GOT3 (cell line): ENCODE results near the gene SEMA4G.

Experiments
- DNase-seq: peaks from one replicate; lab custom pipeline; 2025; ENCODE audit warnings: mixed read lengths; lab: John Stamatoyannopoulos, UW

Gene SEMA4G

DNA sequence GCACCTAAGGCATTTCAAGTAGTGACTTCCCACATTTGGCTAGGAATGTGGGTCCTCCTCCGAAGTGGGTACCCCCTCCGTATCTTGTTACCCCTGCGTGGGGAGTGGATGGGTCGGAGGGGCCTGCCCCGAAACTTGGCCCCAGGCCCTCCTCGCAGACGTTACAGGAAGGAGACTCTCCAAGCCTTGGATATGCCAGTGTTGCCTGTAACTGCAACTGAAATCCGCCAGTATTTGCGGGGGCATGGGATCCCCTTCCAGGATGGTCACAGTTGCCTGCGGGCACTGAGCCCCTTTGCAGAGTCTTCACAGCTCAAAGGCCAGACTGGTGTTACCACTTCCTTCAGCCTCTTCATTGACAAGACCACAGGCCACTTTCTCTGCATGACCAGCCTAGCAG lies 18.9 kb downstream of the SEMA4G start:
- no peak for DNase-seq

DNA sequence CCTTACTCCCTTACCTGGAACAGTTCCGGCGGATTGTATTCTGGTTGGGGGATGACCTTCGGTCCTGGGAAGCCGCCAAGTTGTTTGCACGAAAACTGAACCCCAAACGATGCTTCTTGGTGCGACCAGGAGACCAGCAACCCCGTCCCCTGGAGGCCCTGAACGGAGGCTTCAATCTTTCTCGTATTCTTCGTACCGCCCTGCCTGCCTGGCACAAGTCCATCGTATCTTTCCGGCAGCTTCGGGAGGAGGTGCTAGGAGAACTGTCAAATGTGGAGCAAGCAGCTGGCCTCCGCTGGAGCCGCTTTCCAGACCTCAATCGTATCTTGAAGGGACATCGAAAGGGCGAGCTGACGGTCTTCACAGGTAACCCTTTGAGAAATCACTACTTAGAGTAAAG lies 19.8 kb downstream of the SEMA4G start:
- DNase-seq = no peak

DNA sequence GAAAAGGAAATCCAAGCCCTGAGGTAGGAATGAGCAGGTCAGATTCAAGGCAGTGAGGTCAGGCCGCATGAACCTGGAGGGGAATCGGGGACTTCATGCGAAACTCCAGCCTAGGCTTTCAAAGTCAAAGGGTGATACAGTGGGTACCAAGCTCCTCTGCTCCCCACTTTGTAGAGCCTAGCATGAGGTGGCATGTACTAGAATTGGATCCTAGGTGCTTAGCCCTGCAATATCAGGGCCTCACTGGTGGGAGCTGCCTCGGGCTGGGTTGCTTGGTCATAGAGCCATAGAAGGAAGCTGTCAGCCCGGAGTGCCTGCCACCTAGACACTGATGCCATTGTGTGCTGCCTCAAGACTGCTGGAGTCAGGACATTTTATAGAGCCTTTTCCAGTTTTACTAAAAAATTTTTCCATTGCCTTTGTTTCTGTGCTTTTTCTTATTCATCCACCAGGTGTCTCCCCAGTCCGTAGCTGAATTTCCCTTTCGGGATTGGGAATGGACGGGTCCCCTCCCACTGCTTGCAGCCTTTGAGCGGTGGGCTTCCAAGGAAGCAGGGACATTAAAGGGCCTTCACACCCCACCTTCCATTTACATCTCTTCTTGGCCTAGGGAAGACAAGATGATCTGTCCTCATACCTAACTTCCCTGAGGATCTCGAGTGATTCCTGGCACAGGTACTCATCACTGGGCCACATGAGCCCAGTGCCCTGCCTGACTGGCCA lies 24.8 kb downstream of the SEMA4G start:
- DNase-seq = no peak

DNA sequence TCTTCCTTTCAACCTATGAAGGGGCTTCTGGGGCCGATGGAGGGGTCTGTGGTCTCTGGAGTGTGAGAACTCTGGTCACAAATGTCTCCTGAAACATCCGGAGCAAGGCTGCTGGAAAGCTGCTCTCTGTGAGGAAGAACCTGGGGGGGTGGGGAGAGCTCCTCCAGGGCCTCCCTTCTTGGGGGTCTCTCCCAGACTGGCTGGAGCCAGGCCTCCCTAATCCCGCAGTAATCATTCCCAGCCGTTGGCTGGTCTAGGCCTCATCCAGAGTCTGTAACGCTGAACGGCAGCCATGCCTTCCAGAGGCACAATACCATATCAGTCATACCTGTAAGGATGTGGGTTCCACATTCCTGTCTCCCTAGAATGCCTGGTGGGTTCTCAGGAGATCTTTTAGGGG lies 25.9 kb downstream of the SEMA4G start:
- no peak for DNase-seq

DNA sequence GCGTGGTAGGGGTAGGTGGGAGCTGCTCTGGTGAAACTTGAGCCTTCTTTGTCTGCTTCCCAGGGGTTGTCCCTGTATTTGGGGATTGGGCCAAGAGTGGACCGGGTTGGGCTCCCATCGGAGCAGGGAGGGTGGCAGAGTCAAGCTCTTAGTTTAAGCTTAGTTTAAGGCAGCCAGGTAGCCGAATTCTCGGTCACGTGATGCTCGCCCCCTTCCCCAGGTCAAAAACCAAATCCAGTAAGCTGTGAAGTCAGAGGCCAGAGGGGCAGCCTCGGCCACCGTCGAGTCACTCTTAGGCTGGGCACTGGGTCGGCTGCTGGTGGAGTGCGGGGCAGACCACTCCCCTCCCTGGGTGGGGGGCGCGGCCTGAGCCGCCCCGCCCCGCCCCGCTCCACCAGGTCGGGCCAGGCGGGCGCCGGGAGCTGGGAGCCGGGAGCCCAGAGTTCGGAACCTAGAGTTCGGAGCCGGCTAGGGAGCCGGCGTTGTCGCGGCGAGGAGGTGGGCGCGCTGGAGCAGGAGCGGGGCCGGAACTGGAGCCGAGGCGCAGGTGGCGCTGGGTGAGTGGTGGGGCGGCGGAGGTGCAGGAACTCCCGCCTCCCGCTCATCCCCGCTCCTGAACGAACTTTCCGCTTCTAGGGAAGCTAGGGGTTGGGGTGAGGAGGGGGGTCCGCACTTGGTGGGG lies 27.5 kb downstream of the SEMA4G start:
- no peak for DNase-seq

DNA sequence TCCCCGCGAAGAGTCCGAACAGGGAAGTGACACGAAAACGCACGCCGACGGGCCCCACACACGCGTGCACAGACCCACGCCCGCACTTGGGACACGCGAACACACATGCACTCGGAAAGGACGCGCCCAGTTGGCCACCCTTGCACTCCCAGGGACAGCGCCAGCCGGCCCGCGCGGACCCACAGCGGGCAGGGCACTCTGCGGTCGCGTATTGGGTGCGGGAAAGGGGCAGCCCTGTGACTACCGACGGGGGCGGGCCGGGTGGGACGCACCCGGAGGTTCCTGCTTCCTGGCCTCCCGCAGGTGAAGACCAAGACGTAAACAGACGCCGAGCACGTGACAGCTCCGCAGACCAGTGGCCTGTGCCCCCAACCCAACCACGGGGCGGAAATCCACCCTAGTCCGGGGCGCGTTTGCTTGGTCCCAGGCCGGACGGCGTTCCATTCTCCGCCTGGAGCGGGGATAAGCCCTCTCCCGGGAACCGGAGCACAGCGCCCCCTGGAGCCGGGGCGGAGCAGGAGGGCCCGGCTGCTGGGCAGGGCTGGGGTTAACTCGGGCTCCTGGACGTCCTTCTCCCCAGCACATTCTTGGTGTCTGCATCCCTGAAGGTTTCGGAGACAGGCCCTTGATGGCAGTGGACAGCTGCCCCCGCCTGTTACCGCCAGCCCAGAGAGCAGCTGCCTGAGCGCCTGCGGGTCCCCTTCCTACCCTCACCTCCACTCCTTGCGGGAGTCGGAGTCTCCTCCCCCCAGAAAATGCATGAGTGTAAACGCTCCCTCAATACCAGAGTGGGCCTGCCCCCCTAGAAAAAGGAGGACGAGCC lies 28.3 kb downstream of the SEMA4G start:
- DNase-seq = peak; percentile 59

DNA sequence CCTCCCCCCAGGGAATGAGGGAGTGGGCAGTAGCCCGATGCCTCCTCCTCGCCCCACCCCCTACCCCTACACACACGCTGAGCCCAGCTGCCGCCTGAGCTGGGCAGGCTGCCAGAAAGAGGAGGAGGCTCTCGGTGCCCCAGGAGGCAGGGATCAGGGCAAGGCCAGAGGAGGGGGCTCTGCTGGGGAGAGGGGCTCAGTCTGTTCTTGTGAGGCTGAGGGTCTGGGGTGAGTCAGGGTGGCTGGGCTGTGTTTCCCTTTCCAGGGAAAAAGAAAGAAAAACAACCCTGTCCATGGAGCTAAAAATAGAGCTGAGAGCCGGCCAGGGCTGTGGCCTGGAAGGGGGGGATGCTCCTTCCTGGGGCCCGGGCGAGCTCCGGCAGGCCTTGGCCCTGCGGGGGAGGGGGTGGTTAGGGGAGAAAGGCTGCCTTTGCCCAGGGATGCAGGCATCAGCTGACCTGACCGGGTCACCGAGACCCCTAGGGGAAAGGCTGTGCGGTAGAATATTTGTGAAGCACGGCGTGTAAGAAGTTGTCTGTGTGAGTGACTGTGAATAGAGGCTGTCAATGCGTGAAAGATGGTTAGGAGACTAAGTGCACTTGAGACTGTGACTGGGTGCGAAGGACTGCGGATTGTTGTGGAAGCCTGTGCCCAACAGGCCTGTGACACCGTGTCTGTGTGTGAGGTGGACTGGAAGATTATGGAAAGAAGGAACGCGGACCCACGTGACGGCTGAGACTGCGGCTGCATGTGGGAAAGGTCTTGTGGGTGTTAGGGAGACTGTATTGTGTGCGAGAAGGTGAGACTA lies 29.1 kb downstream of the SEMA4G start:
- peak; percentile 66 for DNase-seq

DNA sequence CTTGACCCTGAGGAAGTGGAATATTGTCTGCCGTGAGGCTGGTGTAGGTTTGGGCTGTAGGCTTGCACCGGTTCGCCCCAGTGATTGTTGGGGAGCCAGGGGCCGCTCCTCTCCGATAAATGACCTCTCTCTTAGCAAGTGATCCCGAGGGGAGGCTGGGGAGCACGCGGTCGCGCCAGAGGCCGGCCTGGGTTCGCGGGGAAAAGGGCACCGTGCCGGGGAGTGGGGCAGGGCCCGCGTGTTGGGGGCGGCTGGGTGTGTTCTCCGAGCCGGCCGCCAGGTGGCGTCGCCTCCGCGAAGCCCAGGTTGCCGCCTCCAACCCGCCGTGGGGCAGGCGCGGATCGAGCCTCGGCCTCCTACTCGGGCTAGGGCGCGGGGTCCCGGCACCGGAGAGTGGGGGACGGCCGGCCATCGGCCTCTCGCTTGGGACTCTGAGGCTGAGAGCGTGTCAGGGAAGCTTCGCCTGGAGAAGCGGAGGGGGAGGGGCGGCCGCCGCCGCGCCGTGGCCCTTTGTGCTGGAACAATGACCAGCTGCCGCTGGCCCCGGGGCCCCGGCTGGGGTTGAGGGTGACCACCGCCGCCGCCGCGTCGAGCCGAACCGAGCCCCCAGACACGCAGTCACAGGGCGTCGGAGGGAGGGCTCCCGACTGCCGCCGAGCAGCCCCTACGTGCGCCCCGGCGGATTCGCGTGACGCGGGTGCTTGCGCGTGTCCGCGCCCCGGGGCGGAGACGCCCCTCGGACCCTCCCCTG lies 29.9 kb downstream of the SEMA4G start:
- DNase-seq = peak; percentile 37

DNA sequence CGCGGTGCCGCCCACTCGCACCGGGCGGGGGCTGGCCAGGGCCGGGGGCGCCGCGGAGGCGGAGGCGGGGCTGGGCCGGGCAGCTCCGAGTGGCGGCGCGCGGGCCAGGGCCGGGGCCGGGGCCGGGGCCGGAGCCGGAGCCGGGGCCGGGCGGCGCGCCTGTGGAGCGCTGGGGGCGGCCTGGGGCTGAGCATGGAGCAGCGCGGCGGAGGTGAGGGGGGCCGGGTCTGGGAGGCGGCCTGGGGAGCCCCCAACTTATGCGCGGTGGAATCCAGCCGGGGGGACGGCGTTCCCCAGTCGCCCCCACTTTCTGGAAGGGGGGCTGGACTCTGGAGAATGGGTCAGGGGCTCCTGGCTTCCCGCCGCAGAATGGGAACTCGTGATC lies 30.4 kb downstream of the SEMA4G start, which contains the start of gene LZTS2:
TSS of gene LZTS2 (plus strand) at position 67 of the 385 bp plus-strand sequence. CDS start 2,731 bp downstream, outside the sequence.
- no peak for DNase-seq

DNA sequence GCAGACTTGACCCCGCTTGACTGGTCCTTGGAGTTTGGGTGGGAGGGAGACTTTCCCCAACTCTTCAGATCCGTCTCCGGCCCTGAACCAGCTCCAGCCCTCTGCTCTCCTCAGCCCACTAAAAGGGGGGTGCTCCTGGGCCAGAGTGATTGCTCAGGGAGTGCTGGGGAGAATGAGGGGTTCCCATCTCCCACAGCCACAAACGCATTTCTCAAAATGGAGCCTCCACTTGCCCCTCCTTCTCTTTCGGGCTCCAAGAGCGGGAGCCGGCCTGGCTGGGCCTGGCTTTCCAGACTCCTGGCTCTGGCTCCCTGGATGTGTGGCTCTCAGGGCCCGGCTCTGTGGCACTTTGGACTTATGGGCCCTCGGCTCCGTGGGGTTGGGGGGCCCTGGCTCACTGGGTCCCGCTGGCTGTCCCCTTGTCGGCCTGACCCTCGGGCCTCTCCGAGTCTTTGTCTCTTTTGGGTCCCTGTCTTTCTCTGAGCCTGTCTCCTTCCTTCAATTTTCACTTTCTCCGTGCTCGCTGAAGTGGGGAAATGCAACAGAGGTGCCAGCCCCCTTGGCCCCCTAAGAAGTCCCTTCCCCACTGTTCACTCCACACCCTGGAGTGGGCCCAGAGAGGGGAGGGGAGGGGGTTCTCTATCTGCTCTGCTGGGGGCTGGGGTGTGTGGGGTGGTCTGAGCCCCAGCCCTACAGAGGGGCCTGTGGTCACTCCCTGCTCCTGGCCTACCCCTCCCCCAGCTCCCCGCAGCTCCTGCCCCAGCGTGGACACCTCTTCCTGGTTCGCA lies 31.0 kb downstream of the SEMA4G start:
- no peak for DNase-seq

DNA sequence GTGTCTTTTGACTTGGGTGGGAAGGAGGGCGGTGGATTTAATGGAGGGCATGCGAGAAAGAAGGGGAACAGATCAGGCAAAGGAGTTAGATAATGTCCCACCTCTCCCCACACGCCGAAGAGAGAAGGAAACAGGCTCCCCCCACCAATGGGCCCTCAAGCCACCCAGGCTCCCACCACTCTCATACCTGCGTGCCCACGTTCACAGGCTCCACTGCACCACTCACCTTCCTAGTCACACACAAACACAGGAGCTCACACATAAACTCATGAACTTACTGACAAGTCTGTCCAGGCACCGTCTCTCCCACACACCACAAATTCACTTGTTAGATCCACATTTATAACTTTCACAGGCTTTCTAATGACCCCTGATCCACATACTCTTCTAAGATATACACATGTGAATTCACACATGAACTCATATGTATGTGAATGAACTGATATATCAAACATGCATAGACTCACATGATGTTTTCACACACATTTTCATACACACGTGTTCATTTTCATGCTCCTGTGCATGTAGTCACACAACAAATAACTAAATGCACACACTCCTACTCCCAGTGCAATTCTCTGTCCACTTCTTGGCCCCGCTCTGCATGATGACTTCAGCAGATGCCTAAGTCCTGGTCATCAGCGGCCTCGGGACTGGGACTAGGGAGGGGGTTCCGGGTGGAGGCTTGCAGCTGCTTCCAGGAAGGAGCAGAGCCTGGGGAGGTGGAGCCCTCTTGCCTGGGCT lies 31.8 kb downstream of the SEMA4G start:
- peak; percentile 16 for DNase-seq

DNA sequence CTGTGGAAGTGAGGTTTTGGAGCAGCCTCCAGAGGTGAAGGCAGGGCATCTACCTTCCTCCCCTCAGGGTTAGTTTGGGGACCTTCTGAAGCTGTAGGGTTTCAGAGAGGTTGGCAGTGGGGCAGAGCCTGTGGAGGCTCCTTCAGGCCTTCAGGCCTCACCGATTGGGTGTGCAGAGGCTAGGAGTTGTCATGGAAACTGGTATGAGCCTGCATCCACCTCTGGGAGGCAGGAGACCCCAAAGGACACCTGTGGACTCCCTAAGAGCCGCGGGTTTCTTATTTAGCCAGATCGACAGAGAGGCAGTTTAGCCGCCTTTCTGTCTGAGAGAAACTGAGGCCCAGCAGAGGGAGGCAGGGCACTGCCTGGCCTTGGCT lies 32.3 kb downstream of the SEMA4G start:
- no peak for DNase-seq

DNA sequence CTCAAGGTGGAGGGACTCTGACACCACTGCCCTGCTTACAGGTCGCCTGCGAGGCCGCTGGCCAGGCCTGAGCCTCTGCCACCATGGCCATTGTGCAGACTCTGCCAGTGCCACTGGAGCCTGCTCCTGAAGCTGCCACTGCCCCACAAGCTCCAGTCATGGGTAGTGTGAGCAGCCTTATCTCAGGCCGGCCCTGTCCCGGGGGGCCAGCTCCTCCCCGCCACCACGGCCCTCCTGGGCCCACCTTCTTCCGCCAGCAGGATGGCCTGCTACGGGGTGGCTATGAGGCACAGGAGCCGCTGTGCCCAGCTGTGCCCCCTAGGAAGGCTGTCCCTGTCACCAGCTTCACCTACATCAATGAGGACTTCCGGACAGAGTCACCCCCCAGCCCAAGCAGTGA lies 33.2 kb downstream of the SEMA4G start:
- DNase-seq = no peak

DNA sequence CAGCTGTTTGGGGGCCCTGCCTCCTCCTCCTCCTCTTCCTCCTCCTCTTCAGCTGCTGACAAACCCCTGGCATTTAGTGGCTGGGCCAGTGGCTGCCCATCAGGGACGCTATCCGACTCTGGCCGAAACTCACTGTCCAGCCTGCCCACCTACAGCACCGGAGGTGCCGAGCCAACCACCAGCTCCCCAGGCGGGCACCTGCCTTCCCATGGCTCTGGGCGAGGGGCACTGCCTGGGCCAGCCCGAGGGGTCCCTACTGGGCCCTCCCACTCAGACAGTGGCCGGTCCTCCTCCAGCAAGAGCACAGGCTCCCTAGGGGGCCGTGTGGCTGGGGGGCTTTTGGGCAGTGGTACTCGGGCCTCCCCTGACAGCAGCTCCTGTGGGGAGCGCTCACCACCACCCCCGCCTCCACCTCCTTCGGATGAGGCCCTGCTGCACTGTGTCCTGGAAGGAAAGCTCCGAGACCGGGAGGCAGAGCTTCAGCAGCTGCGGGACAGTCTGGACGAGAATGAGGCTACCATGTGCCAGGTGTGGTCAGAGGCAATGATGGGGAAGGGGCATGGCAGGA lies 34.4 kb downstream of the SEMA4G start:
- DNase-seq = no peak

DNA sequence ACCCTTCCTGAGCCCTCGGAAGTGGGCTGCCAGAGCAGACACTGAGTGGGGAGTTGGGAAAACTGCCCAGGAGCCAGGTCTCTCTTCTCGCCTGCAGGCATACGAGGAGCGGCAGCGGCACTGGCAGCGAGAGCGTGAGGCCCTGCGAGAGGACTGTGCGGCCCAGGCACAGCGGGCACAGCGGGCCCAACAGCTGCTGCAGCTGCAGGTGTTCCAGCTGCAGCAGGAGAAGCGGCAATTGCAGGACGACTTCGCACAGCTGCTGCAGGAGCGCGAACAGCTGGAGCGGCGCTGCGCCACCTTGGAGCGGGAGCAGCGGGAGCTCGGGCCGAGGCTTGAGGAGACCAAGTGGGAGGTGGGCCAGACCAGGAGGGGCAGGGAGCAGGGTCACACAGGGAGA lies 36.1 kb downstream of the SEMA4G start:
- DNase-seq = no peak

DNA sequence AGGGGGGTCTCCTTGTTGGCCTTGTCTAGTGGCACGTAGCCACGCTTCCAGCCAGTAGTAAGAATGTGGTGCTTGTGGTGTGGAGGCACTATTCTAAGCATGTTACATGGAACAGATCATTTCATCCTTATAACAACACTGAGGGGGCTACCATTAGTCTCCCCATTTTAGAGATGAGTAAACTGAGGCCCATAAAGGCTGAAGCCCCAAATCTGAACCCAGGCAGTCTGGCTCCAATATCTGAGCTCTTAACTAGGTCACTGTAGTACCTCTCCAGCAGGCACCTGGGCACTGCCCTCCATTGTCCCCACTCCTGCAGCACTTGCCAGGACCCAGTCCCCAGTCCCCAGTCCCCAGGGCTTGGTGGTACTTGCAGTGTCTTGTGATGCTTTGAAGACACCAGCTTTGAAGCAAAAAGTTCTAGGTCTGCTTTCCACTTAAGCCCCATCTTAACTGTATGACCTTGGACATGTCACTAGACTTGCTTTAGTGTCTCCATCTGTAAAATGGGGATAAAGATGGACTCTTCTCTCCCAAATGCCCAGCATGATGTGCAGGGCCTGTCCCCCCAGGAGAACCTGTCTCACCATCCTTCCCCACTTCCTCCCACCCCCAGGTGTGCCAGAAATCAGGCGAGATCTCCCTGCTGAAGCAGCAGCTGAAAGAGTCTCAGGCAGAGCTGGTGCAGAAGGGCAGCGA lies 36.7 kb downstream of the SEMA4G start:
- no peak for DNase-seq

DNA sequence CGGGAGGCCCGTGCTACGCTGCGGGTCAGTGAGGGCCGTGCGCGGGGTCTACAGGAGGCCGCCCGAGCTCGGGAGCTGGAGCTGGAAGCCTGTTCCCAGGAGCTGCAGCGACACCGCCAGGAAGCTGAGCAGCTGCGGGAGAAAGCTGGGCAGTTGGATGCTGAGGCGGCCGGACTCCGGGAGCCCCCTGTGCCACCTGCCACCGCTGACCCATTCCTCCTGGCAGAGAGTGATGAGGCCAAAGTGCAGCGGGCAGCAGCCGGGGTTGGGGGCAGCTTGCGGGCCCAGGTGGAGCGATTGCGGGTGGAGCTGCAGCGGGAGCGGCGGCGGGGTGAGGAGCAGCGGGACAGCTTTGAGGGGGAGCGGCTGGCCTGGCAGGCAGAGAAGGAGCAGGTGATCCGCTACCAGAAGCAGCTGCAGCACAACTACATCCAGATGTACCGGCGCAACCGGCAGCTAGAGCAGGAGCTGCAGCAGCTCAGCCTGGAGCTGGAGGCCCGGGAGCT lies 37.3 kb downstream of the SEMA4G start:
- DNase-seq = no peak

DNA sequence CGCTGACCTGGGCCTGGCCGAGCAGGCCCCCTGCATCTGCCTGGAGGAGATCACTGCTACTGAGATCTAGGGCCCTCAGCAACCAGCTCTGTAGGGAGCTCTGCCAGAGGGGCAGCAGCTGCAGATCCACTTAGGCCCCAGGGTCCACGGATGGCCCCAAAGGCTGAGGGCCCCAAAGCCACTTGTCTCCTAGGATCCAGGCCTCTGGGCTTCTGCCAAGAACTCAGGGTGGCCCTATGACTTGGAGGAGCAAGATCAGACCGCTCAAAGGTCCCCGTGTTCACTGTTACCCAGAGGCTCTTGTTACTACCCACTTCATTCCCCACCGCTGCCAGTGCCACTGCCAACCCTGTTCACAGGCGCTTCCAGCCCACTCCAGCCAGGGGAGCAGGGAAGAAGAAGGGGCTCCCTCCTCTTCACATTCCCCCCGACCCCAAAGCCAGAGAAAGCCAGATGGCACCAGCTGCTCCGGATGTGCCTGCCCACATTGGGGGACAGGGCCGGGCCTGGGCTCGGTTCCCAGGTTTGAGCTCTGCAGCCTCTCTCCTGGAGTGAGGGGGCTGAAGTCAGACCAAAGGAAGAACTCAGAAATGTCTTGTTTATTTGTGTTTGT lies 37.9 kb downstream of the SEMA4G start:
- DNase-seq = no peak
